GM12864 (cell line): Measurements from ENCODE around the gene TMEM131.
"Not testable (repeated sequence)": the region's sequence is repeated elsewhere in the genome, so short reads cannot be mapped to it uniquely, and the experiment has no call there.

ENCODE experiments used
- DNase-seq: peaks from one replicate; pipeline ENCODE4 v3.0.0-alpha.2; 2011; ENCODE audit warnings: low read depth
- H3K4me3 ChIP-seq: 2 replicates; pipeline ENCODE4 v1.5.1; 2011; ENCODE audit warnings: mild to moderate bottlenecking, low read depth, low read length, control low read depth
- TF ChIP-seq, protein P1 (sequence below): IDR thresholded peaks from 2 replicates; pipeline ENCODE4 v1.5.1; 2011; ENCODE audit warnings: low read depth, mild to moderate bottlenecking, moderate library complexity, low read length, control low read depth, inconsistent platforms; ENCODE audit errors: missing control alignments

The TMEM131 gene

DNA sequence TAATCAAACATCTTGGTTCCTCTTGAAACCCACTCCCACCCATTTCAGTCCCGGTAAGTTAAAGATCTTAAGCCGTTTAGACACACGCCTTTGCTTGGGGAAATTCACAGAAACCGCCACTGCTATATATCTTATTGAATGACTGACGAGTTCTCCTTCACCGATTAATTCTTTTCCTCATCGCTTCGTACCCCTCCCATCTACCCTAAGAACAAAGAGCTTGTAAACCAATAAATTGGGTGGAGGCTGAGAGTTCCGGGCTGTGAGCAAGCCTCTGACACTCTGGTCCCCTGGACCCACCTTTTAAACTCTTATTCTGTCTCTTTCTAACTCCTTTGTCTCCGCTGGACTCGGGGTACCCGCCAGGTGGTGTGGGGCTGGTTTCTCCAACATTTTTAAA lies 30.6 kb downstream of the TMEM131 start:
- TF ChIP-seq, protein P1, sequence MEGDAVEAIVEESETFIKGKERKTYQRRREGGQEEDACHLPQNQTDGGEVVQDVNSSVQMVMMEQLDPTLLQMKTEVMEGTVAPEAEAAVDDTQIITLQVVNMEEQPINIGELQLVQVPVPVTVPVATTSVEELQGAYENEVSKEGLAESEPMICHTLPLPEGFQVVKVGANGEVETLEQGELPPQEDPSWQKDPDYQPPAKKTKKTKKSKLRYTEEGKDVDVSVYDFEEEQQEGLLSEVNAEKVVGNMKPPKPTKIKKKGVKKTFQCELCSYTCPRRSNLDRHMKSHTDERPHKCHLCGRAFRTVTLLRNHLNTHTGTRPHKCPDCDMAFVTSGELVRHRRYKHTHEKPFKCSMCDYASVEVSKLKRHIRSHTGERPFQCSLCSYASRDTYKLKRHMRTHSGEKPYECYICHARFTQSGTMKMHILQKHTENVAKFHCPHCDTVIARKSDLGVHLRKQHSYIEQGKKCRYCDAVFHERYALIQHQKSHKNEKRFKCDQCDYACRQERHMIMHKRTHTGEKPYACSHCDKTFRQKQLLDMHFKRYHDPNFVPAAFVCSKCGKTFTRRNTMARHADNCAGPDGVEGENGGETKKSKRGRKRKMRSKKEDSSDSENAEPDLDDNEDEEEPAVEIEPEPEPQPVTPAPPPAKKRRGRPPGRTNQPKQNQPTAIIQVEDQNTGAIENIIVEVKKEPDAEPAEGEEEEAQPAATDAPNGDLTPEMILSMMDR: no peak
- DNase-seq: no peak
- H3K4me3 ChIP-seq: no peak overlapping the region

DNA sequence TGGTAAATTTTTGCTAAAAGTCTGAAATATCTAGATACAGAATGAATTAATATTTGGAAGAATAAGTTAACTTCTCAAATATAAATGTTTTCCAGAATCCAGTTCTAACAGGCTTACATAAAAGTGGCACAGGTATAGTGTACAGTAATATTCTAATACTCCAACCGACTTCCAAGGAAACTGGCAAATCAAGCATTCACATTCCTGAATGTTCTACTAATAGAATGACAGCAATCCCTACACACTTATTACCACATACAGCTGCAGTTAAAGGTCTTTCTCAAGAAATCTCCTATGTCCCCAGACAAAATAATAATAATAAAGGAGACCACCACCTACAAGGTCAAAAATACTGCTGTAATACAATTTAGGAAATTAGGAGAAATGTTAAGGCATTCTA lies 31.9 kb downstream of the TMEM131 start:
- TF ChIP-seq, protein P1: no peak
- H3K4me3 ChIP-seq: no peak overlapping the region
- no peak for DNase-seq

DNA sequence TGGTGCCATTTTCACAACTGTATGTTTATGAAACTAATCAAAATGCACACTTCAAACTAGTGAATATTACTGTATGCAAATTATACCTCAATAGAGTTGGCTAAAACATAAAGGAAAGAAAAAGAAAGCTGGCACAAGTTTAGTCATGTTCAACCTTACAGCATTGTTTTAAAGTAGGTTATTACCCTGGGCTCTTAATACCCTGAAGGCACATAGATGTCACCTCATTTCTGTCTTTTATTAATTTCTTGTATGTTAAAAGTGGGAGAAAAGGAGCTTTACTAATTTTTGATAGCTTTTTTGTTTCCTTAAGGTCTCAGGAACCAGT lies 32.7 kb downstream of the TMEM131 start:
- DNase-seq: no peak
- no peak overlapping the region for H3K4me3 ChIP-seq
- TF ChIP-seq, protein P1: no peak

DNA sequence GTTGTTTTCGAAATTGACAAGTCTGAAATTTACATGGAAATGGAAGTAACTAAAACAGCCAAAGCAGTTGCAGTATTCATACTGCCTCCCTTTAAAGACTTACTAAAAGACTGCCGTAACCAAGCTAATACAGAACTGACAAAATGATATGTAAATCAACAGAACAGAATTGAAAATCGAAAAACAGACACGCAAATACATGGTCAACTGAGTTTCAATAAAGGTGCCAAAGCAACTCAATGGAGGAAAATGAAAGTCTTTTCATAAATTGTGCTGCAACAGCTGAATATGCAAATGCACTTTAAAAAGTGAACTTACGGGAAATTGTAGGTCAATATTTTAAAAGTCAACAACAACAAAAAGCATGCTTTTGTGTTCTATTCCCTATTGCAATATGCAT lies 34.2 kb downstream of the TMEM131 start:
- H3K4me3 ChIP-seq: no peak overlapping the region
- DNase-seq: peak; percentile 50
- TF ChIP-seq, protein P1: no peak

DNA sequence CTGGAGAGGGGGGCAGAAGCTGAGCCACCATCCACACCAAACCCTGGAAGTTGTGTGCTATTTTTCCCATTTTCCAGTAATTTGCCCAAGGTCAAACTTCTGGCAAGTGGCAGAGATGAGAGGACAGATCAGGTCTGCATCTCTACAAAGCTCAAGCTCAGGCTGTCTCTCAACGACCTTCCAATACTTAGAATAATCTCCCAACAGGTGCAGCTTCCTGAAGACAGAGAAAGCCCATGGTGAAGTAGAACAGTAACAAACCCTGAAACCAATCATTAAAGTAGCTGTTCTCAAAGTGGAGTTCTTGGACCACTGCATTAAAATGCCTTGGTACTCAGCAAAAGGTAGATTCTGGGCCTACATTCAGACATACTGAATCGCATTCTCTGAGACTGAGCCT lies 37.6 kb downstream of the TMEM131 start:
- DNase-seq: no peak
- H3K4me3 ChIP-seq: no peak overlapping the region
- TF ChIP-seq, protein P1: no peak

DNA sequence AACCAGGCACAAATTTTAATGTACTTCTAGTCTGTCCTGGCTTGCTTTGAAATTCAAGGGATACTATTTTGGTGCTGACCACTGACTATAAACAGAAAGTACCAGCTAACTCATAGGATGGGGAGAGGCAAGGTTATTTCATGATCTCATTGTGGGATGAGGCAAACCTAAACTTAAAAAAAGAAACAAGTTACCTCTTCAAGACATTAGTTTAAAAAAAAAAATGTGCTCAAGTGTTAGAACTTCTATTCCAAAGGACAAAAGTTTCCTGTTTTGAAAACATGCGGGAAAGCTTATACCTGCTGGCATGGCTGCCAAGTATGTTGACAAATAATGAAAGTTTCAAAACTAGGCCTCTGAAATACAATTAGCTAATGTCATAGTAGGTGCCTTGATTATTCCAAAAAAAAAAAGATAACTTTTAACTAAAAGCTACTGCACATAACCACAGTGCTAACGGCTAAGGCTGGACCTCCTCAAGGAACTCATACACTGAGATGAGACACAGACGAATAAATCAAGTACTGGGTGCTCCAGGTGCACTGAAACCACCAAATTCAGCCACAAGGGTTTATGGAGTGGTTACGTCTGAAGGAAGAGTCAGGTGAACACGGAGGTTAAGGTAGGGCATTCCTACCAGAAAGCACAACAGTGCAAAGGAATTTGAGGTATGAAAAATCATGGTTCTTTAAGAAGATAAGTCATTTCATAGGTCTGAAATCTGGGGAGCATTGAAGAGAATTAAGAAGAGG lies 38.1 kb downstream of the TMEM131 start:
- no peak for DNase-seq
- H3K4me3 ChIP-seq: no peak overlapping the region
- TF ChIP-seq, protein P1: no peak

DNA sequence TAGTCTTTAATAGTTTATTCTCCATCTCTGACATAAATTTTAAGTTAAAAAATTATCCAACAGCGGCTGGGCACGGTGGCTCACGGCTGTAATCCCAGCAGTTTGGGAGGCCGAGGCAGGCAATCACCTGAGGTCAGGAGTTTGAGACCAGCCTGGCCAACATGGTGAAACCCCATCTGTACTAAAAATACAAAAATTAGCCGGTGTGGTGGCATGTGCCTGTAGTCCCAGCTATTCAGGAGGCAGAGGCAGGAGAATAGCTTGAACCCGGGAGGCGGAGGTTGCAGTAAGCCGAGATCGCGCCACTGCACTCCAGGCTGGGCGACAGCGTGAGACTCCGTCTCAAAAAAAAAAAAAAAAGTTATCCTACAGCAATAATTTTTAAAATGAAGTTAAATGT lies 39.0 kb downstream of the TMEM131 start:
- not testable (repeated sequence) for H3K4me3 ChIP-seq

More for the DNA sequence above, 39.0 kb downstream of the TMEM131 start:
- not testable (repeated sequence) for DNase-seq
